Measurements from ENCODE around the gene ZDHHC13. TPM values are rescaled to one million over a fixed set of nuclear protein-coding genes. Genes with fewer than 3 reads are reported as not detected.
A peak's percentile ranks its signal among the peaks of the same experiment; 100 is the strongest.
"Not testable (repeated sequence)": the region's sequence is repeated elsewhere in the genome, so short reads cannot be mapped to it uniquely, and the experiment has no call there.

Gene ZDHHC13
- total RNA-seq, 1 donor from 2014 or later: 5.2 TPM

GRCh38 chr11:19117760-19118097 lies 761 bp downstream of the ZDHHC13 start:
- intact Hi-C loops (cut with DNase I): no loop called here
- no peaks in the 10 kb centered on the region for H3K4me1 ChIP-seq
- no peaks in the 10 kb centered on the region for H3K36me3 ChIP-seq
- H3K9me3 ChIP-seq: no peaks in the 10 kb centered on the region
- DNase-seq (ENCODE audit: low spot score in 2 of 2): no peak
- peak overlapping the region; percentile 84 to 94 for H3K4me3 ChIP-seq
- H3K27me3 ChIP-seq: no peaks in the 10 kb centered on the region
- no peak overlapping the region for H3K27ac ChIP-seq
- no peak for TF ChIP-seq CTCF (IDR thresholded peaks at IDR 0.05)

DNA sequence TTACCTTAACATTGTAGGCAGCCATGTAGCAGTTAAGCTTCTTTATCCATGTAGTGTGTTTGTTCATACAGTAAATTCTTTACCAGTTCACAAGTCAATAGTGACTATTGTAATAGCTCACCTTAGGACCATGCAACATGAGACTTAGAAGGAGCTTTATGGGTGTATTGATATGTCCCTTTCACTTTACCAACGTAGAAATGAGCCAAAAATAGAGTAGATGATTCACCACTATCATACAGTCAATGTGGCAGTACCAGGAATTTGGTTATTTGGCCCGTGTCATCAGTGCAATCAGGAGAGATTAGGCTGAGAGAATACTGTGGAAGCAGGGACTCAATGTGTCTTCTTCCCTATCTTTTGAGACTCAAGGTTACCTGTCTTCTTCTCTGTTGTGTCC lies 4.7 kb downstream of the ZDHHC13 start:
- no peaks in the 10 kb centered on the region for H3K27me3 ChIP-seq
- no peak for TF ChIP-seq CTCF (IDR thresholded peaks at IDR 0.05)
- intact Hi-C loops (cut with DNase I): no loop called here
- H3K4me3 ChIP-seq: no peak overlapping the region
- H3K9me3 ChIP-seq: no peaks in the 10 kb centered on the region
- DNase-seq (ENCODE audit: low spot score in 2 of 2): no peak
- H3K36me3 ChIP-seq: peaks cover 0 to 2% of the 10 kb centered on the region in 2 donors
- no peaks in the 10 kb centered on the region for H3K4me1 ChIP-seq
- no peak overlapping the region for H3K27ac ChIP-seq

- intact Hi-C loops (cut with DNase I): no loop called here
Measured at GRCh38 chr11:19122960-19123615, 6.1 kb downstream of the ZDHHC13 start.

GRCh38 chr11:19126562-19127325 lies 9.8 kb downstream of the ZDHHC13 start:
- H3K27ac ChIP-seq; H3K36me3 ChIP-seq; H3K27me3 ChIP-seq; intact Hi-C loops (cut with DNase I); H3K4me3 ChIP-seq; DNase-seq (ENCODE audit: low spot score in 2 of 2); H3K4me1 ChIP-seq: not testable (repeated sequence)
- H3K9me3 ChIP-seq: peaks cover 0 to 16% of the 10 kb centered on the region in 2 donors

More at GRCh38 chr11:19122960-19123615, 6.1 kb downstream of the ZDHHC13 start:
- Histone ChIP-seq H3K27me3 (no peaks in the 10 kb centered on the region), H3K4me3 (no peak overlapping the region), H3K4me1 (no peaks in the 10 kb centered on the region), H3K36me3 (peaks cover 0 to 4% of the 10 kb centered on the region in 2 donors), H3K27ac (no peak overlapping the region), H3K9me3 (peaks cover 0 to 6% of the 10 kb centered on the region in 2 donors)
- no peak for TF ChIP-seq CTCF (IDR thresholded peaks at IDR 0.05)
- DNase-seq (ENCODE audit: low spot score in 2 of 2): no peak

- H3K27ac ChIP-seq: no peak overlapping the region
- TF ChIP-seq CTCF (IDR thresholded peaks at IDR 0.05): no peak
- no peaks in the 10 kb centered on the region for H3K4me1 ChIP-seq
- H3K4me3 ChIP-seq: no peak overlapping the region
- intact Hi-C loops (cut with DNase I): no loop called here
- H3K9me3 ChIP-seq: peaks cover 0 to 22% of the 10 kb centered on the region in 2 donors
- peaks cover 0 to 4% of the 10 kb centered on the region in 2 donors for H3K36me3 ChIP-seq
- H3K27me3 ChIP-seq: no peaks in the 10 kb centered on the region
- DNase-seq (ENCODE audit: low spot score in 2 of 2): no peak
Measured at GRCh38 chr11:19134004-19134403, 17.0 kb downstream of the ZDHHC13 start.

- not testable (repeated sequence) for H3K4me3 ChIP-seq, H3K4me1 ChIP-seq
Measured at GRCh38 chr11:19136884-19137283, 19.9 kb downstream of the ZDHHC13 start.

More at GRCh38 chr11:19136884-19137283, 19.9 kb downstream of the ZDHHC13 start:
- intact Hi-C loops (cut with DNase I); H3K27ac ChIP-seq; H3K36me3 ChIP-seq; DNase-seq (ENCODE audit: low spot score in 2 of 2); H3K27me3 ChIP-seq: not testable (repeated sequence)
- peaks cover 0 to 13% of the 10 kb centered on the region in 2 donors for H3K9me3 ChIP-seq
